Neuronal stem cell (in vitro differentiated cells): ENCODE measurements around the gene PFKL.
"Not testable (repeated sequence)": the region's sequence is repeated elsewhere in the genome, so short reads cannot be mapped to it uniquely, and the experiment has no call there.

Source experiments
- DNase-seq: peaks from one replicate; pipeline ENCODE4 v3.0.0-alpha.2; 2013; ENCODE audit warnings: low spot score
- H2AFZ ChIP-seq: one replicate; pipeline ENCODE4 v1.6.1; 2013; ENCODE audit warnings: mild to moderate bottlenecking, low read length, inconsistent platforms
- H2AK5ac ChIP-seq: 2 replicates; pipeline ENCODE4 v1.6.1; 2013; ENCODE audit warnings: low read depth, mild to moderate bottlenecking, inconsistent platforms, low read length, moderate library complexity, mixed read lengths
- H2BK120ac ChIP-seq: 2 replicates; pipeline ENCODE4 v1.6.1; 2013; ENCODE audit warnings: low read depth, mild to moderate bottlenecking, inconsistent platforms, low read length, moderate library complexity, mixed read lengths
- H2BK12ac ChIP-seq: one replicate; pipeline ENCODE4 v1.6.1; 2013; ENCODE audit warnings: low read length, inconsistent platforms
- H2BK15ac ChIP-seq: 2 replicates; pipeline ENCODE4 v1.6.1; 2013; ENCODE audit warnings: mild to moderate bottlenecking, low read length, inconsistent platforms, mixed read lengths
- H2BK5ac ChIP-seq: one replicate; pipeline ENCODE4 v1.6.1; 2013; ENCODE audit warnings: inconsistent platforms, mild to moderate bottlenecking, low read length, moderate library complexity
- H3K14ac ChIP-seq: one replicate; pipeline ENCODE4 v1.6.1; 2013; ENCODE audit warnings: low read length, inconsistent platforms
- H3K18ac ChIP-seq: 2 replicates; pipeline ENCODE4 v1.6.1; 2013; ENCODE audit warnings: low read length, inconsistent platforms
- H3K23ac ChIP-seq: 2 replicates; pipeline ENCODE4 v1.6.1; 2013; ENCODE audit warnings: low read depth, mild to moderate bottlenecking, mixed read lengths, low read length, inconsistent platforms; ENCODE audit not compliant: poor library complexity
- H3K27ac ChIP-seq: replicated peaks from 3 replicates; pipeline ENCODE4 v1.5.1; 2013; ENCODE audit warnings: low read length, inconsistent platforms
- H3K27me3 ChIP-seq, 3 experiments: 2 replicates each; pipeline ENCODE4 v1.6.1; 2013; ENCODE audit warnings: low read length in 3 of 3, mild to moderate bottlenecking in 2 of 3, inconsistent platforms in 1 of 3, low read depth in 1 of 3, mixed read lengths in 1 of 3, moderate library complexity in 1 of 3; ENCODE audit not compliant: control insufficient read depth in 3 of 3, insufficient read depth in 3 of 3
- H3K36me3 ChIP-seq, 2 donors: replicated peaks in 1 of 2; 2 replicates each; pipeline ENCODE4 v1.6.1; 2013; ENCODE audit warnings: low read length in 2 of 2; ENCODE audit not compliant: control insufficient read depth in 2 of 2, insufficient read depth in 2 of 2
- H3K4ac ChIP-seq: 2 replicates; pipeline ENCODE4 v1.6.1; 2013; ENCODE audit warnings: inconsistent platforms, mild to moderate bottlenecking, low read length, moderate library complexity
- H3K4me1 ChIP-seq, 2 donors: 1 replicate in 1 of 2; 2 replicates in 1 of 2; pipeline ENCODE4 v1.6.1; 2013; ENCODE audit warnings: low read length in 2 of 2, low read depth in 1 of 2; ENCODE audit not compliant: control insufficient read depth in 2 of 2, insufficient read depth in 1 of 2
- H3K4me2 ChIP-seq: one replicate; pipeline ENCODE4 v1.6.1; 2013; ENCODE audit warnings: mild to moderate bottlenecking, low read length, inconsistent platforms; ENCODE audit not compliant: insufficient read depth, poor library complexity, severe bottlenecking
- H3K4me3 ChIP-seq, 2 donors: 2 replicates each; pipeline ENCODE4 v1.5.1; 2013; ENCODE audit warnings: low read length in 2 of 2, mild to moderate bottlenecking in 2 of 2, inconsistent platforms in 1 of 2, moderate library complexity in 1 of 2
- H3K79me1 ChIP-seq: one replicate; pipeline ENCODE4 v1.6.1; 2013; ENCODE audit warnings: low read depth, mild to moderate bottlenecking, inconsistent platforms, low read length, moderate library complexity
- H3K9ac ChIP-seq: one replicate; pipeline ENCODE4 v1.6.1; 2013; ENCODE audit warnings: mild to moderate bottlenecking, low read depth, low read length, inconsistent platforms; ENCODE audit not compliant: poor library complexity
- H3K9me3 ChIP-seq, 2 donors: replicated peaks in 1 of 2; 2 replicates each; pipeline versions ENCODE3 to v1.6.1; 2013; ENCODE audit warnings: low read length in 2 of 2, mild to moderate bottlenecking in 2 of 2, inconsistent platforms in 1 of 2, low read depth in 1 of 2, mixed read lengths in 1 of 2, moderate library complexity in 1 of 2; ENCODE audit not compliant: control insufficient read depth in 2 of 2, insufficient read depth in 1 of 2
- H4K8ac ChIP-seq: one replicate; pipeline ENCODE4 v1.6.1; 2013; ENCODE audit warnings: low read depth, mild to moderate bottlenecking, inconsistent platforms, low read length, moderate library complexity
- H4K91ac ChIP-seq: one replicate; pipeline ENCODE4 v1.6.1; 2013; ENCODE audit warnings: low read length, low read depth, mild to moderate bottlenecking, inconsistent platforms; ENCODE audit not compliant: poor library complexity
- WGBS, 2 donors: extraction: QIAGEN DNeasy Blood & Tissue Kit; methylation state at CpG; one replicate each; pipeline ENCODE4 v1.1.7; 2013; ENCODE audit warnings: missing lambda C conversion rate in 2 of 2, mixed read lengths in 1 of 2; ENCODE audit not compliant: insufficient read length in 2 of 2, insufficient replicate concordance in 1 of 2; ENCODE audit errors: extremely low coverage in 2 of 2; 5-methylcytosine and 5-hydroxymethylcytosine counted together

PFKL gene

DNA sequence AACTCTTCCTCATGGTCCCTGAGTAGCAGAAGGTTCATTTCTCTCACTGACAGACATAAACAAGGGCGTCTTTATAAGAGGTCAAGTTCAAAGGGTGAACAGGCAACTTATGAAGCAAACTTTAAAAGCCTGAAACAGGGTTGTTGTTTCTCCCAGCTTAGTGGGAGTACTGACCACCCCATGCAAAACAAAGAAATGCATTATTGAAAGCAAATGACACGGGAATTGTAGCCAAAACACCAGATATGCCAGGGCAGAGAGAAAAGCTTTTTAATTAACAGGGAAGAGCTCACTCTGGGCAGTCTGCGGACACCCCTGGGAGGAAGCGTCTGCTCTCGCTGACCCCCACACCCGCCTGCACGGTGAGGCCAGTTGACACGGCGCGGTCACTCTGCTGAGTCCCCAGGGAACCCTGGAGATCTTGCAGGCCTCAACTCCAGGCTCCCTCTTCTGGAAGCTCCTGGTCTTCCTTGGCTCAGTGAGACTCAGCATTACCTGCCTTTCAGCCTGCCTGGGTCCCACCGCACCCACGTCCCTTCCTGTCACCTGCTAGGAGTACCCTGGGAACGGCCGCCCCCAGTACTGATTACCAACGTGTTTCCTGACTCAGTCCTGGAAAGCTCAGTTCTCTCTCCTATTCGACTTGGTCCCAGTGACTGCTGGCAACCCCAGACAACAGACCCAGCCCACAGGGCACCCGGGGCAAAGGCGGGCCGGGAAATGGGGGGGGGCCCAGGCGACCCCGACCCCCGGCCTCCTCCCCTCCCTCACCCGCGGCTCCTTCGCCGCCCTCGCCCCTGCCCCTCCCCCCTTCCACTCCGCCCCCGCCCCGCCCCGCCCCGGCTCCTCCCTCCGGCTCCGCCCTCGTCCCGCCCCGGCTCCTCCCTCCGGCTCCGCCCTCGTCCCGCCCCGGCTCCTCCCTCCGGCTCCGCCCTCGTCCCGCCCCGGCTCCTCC is 38.4 kb downstream of the PFKL start:
- Histone ChIP-seq H3K23ac (peak overlapping the region; percentile 61), H3K36me3 (peaks cover 7 to 10% of the 10 kb centered on the region in 2 donors), H2BK15ac (no peak overlapping the region), H3K4me3 (peak overlapping the region; percentile 46 to 75), H4K8ac (no peak overlapping the region), H2BK12ac (no peak overlapping the region), H3K4ac (no peak overlapping the region), H3K27me3 (peaks cover 0 to 2% (median 0%) of the 10 kb centered on the region in 3 experiments), H3K9me3 (no peaks in the 10 kb centered on the region), H3K79me1 (peaks cover 4% of the 10 kb centered on the region), H3K9ac (peak overlapping the region; percentile 73), H2BK5ac (no peak overlapping the region), H4K91ac (no peak overlapping the region), H3K4me1 (peaks cover 5 to 7% of the 10 kb centered on the region in 2 donors), H3K27ac (no peak overlapping the region), H2AK5ac (no peak overlapping the region), H3K18ac (peak overlapping the region; percentile 27), H2BK120ac (no peak overlapping the region), H3K4me2 (peak overlapping the region; percentile 71), H2AFZ (peak overlapping the region; percentile 84), H3K14ac (no peak overlapping the region)
- no CpG with 5 or more reads among the region's 47 CpGs for WGBS, 2 donors
- DNase-seq = peak; percentile 53

- Histone ChIP-seq H3K79me1 (peaks cover 4% of the 10 kb centered on the region), H3K4me3 (peak within 1 kb of the TSS; percentile 91 to 92), H4K8ac (peak within 1 kb of the TSS; percentile 52), H2AFZ (peak within 1 kb of the TSS; percentile 99), H4K91ac (no peak within 1 kb of the TSS), H3K23ac (peak within 1 kb of the TSS; percentile 99), H3K4me1 (peaks cover 5 to 7% of the 10 kb centered on the region in 2 donors), H2BK12ac (peak within 1 kb of the TSS; percentile 18), H3K36me3 (peaks cover 7 to 10% of the 10 kb centered on the region in 2 donors), H2AK5ac (peak within 1 kb of the TSS; percentile 74), H3K18ac (peak within 1 kb of the TSS; percentile 99), H3K27me3 (peaks cover 0 to 2% (median 0%) of the 10 kb centered on the region in 3 experiments), H3K27ac (peak within 1 kb of the TSS; percentile 97), H2BK15ac (no peak within 1 kb of the TSS), H3K4me2 (peak within 1 kb of the TSS; percentile 84), H2BK120ac (no peak within 1 kb of the TSS), H3K9ac (peak within 1 kb of the TSS; percentile 94), H3K14ac (peak within 1 kb of the TSS; percentile 50), H3K4ac (peak within 1 kb of the TSS; percentile 17), H2BK5ac (no peak within 1 kb of the TSS), H3K9me3 (no peaks in the 10 kb centered on the region)
- peak; percentile 95 for DNase-seq
- no CpG with 5 or more reads among the region's 90 CpGs for WGBS, 2 donors
These were observed 39.4 kb downstream of the PFKL start, which contains the start of gene CFAP410 for GRCh38 chr21:44338971-44339910. TSS of gene CFAP410 (minus strand) at chr21:44339390. CDS start at chr21:44339194, 196 bp downstream.

DNA sequence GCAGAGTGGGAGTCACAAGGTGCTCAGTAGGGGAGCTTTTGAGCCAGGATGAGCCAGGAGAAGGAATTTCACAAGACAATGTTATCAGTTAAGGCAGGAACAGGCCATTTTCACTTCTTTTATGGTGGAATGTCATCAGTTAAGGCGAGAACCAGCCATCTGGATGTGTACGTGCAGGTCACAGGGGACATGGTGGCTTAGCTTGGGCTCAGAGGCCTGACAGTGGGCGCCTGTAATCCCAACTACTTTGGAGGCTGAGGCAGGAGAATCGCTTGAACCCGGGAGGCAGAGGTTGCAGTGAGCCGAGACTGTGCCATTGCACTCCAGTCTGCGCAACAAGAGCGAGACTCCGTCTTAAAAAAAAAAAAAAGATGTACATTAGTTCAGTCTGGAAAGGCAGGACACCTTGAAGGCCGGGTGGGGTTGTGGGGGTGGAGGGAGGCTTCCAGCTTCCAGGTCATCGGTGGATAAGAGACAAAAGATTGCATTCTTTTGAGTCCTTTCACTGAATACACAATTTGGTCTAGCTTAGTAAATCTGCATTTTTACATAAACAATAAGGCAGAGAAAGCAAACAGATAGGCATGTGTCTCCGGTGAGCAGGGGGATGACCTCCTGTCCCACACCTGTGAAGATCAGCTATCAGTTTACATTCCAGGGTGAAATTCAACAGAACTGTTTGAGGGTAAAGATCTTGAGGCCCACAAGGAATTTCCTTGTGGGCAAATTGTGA is 42.0 kb downstream of the PFKL start:
- WGBS, 2 donors = no CpG with 5 or more reads among the region's 12 CpGs
- DNase-seq, H2BK12ac ChIP-seq, H3K79me1 ChIP-seq, H3K27ac ChIP-seq, H3K9me3 ChIP-seq, H2AK5ac ChIP-seq, H2BK120ac ChIP-seq, H2BK15ac ChIP-seq, H4K91ac ChIP-seq, H2BK5ac ChIP-seq, H3K4ac ChIP-seq, H3K9ac ChIP-seq, H3K4me1 ChIP-seq, H3K4me3 ChIP-seq, H4K8ac ChIP-seq, H3K18ac ChIP-seq, H3K27me3 ChIP-seq, H3K14ac ChIP-seq, H3K4me2 ChIP-seq, H3K36me3 ChIP-seq, H3K23ac ChIP-seq: not testable (repeated sequence)
- peak overlapping the region; percentile 15 for H2AFZ ChIP-seq
